GM12873 (cell line): ENCODE measurements around the gene C10orf95.

Source experiments
- TF ChIP-seq, protein P1 (sequence below): IDR thresholded peaks from 2 replicates; pipeline ENCODE4 v1.5.1; 2012; ENCODE audit warnings: low read depth, mild to moderate bottlenecking, moderate library complexity, low read length, control low read depth; ENCODE audit not compliant: insufficient read depth; ENCODE audit errors: missing control alignments

Gene C10orf95, protein sequence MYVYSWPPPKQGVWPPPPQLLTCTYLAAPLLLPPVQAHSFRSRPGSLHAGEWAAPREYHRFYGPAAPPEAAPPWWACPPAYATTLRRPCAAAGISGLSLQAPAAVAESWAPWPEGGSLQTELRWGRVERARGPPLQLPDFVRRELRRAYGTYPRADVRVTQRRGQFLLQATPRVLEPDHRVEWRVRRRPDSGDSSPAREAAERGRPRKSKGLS

DNA sequence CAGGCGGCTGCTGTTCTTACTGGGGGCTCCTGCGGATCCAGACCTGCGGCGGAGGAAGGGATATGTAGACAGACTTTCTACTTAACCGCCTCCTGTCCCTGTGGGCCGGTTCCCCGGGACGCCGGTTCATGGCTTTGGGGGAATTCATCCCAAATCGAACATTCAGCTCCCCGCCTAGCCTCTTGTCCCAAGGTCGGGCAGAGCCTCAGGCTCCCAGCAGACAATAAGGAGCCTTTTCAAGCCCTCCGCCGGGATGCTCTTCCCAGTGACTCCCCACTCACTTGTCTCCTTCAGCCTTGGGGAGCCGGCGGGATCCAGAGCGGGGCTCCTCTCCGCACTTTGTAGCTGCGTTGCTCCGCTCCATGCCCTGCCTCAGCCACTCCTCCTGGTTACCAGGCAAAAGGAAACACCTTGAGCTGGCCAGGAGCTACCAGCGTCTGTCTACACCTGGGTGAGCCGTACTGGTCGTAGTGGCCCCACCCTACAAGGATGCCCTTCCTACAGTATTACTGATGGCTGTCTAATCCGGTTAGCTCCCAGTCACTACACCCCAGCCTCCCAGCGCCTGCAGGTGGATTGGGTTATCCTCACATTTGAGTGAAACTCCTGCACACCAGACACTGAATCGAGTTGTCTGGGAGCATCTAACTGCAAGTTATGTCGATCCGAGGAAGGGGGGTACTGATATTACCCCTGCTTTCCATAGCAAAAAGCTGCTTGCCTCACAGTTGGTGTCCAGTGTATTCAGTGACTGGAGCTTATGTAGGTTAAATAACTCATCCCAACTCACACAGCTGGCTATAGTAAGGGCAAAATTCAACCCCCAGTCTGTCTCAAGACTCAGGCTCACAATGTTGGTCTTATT, at the start of gene C10orf95:
C10orf95 (minus strand) TSS at position 439 of the 865 bp plus-strand sequence. CDS start 450 bp downstream, outside the sequence.
- TF ChIP-seq, protein P1, sequence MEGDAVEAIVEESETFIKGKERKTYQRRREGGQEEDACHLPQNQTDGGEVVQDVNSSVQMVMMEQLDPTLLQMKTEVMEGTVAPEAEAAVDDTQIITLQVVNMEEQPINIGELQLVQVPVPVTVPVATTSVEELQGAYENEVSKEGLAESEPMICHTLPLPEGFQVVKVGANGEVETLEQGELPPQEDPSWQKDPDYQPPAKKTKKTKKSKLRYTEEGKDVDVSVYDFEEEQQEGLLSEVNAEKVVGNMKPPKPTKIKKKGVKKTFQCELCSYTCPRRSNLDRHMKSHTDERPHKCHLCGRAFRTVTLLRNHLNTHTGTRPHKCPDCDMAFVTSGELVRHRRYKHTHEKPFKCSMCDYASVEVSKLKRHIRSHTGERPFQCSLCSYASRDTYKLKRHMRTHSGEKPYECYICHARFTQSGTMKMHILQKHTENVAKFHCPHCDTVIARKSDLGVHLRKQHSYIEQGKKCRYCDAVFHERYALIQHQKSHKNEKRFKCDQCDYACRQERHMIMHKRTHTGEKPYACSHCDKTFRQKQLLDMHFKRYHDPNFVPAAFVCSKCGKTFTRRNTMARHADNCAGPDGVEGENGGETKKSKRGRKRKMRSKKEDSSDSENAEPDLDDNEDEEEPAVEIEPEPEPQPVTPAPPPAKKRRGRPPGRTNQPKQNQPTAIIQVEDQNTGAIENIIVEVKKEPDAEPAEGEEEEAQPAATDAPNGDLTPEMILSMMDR, result no peak

DNA sequence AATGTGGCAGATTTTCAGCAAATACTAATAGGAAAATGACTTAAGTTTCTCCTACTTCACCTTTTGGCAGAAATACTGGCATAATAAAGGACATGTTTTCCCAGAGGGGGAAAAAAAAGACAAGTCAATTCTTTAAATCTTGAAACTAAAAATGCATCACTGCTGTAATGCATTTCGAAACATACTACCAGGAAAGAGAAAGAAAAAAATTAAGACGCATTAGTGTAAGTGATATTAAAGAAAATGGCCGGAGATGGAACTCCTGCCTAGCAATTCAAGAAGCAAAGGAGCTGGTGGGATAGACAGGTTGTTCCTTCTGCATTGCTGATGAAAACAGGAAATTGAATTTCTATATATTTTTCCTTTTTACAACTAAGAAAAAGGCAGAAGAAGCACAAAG, 48.0 kb upstream of the C10orf95 start:
- TF ChIP-seq, protein P1, result no peak

DNA sequence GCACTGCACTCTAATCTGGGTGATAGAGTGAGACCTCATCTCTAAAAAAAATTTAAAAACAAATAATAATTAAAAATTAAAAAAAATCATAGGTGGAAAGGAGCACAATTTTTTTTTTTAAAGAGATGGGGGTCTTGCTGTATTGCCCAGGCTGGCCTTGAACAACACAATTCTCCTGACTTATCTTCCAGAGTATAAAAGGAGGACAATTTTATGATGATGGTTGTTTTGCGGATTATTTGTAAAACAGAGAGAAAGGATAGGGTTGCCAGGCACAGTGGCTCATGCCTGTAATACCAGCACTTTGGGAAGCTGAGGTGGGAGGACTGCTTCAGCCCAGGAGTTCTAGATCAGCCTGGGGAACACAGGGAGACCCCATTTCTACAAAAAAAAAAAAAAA, 46.2 kb upstream of the C10orf95 start:
- TF ChIP-seq, protein P1, result no peak

DNA sequence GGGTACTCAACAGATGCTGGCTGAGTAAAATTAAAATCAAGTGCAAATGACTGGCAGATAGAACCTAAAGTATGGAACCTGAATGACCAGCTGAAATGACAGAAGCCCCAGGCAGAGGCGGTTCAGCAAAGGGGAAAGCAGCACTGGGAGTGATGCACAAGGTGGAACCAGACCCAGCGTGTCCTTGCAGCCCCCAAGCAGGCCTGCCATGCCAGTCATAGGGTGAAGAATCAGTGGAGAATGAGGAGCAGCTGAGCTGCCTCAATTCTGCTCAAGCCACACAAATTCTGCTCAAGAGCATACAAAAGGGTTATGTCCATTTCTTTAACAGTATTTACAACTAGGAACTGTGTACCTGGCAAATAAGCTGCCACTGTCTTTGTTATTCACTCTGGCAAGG, 42.4 kb upstream of the C10orf95 start:
- TF ChIP-seq, protein P1, result no peak

DNA sequence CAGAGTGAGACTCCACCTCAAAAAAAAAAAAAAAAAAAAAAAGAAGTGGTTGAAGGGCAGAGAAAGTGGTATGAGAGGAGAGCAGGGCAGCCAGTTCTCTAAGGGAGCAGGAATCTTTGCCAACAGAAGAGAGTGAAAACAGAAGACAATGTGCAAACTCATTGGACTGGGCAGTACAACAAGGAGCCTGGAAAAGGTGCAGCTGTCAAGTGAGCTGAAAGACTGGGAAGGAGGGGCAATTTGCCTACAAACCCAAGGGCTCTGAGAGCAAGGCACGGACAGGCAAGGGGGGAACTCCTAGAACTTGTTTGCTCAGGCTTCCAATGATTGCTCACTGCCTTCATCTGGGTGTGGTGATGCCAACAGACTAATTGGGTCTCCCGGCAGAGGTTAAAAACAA, 41.6 kb upstream of the C10orf95 start:
- TF ChIP-seq, protein P1, result no peak

DNA sequence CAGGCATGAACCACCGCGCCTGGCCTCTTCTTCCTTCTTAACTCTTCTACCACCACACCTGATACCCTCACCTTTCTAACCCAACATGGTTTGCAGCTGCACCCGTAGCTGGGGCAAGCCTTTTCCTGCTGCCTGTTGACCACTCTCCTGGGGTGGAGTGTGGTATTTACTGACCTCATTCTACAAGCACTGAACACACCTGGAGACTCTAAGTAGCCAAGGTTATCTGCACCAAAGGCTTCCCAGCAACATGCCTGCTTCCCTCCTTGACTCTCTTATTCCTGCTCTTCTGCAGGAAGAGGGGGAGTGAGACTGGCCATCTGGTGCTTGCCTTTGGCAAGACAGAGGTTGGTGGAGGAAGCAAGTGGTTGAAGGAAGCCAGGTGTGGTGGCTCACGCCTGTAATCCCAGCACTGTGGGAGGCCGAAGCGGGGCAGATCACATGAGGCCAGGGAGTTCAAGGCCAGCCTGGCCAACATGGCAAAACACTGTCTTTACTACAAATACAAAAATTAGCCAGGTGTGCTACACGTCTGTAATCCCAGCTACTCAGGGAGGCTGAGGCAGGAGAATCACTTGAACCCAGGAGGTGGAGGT, 41.1 kb upstream of the C10orf95 start:
- TF ChIP-seq, protein P1, result no peak

DNA sequence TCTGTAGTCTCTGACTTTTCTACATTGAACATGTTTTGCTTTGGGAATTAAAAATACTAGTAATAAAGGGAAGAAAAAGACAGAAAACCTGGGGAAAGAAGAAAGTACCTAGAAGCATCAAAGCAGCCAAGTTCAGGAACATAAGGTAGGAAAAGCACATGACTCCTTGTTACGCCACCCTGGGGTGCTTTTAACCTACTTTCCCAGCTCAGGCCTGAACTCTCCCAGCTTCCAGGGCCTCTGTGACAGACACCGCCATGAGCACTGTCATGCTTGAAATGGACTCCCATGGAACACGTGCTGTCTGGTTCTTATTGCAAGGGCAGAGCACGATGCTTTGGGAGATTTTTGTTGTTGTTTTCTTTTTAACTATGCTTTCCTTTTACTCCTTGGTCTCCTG, 39.8 kb upstream of the C10orf95 start:
- TF ChIP-seq, protein P1, result no peak
